GM18517 (cell line): ENCODE measurements around the gene DDX6.

Experiments used
- ATAC-seq: cut with Tn5 transposase; IDR thresholded peaks from one replicate; pipeline ENCODE4 v1.9.1; 2021; ENCODE audit warnings: mild to moderate bottlenecking, moderate library complexity; ENCODE audit not compliant: unreplicated experiment

The DDX6 gene

GRCh38 chr11:118705791-118706545 lies 85.0 kb downstream of the DDX6 start:
- no peak for ATAC-seq

- no peak for ATAC-seq
These were observed 85.7 kb downstream of the DDX6 start for GRCh38 chr11:118705111-118705741.

- ATAC-seq: no peak
These were observed 87.3 kb downstream of the DDX6 start for GRCh38 chr11:118703563-118704106.

- no peak for ATAC-seq
These were observed 91.3 kb downstream of the DDX6 start for GRCh38 chr11:118699506-118700220.
